Panc1 (cell line): ENCODE measurements around the gene PRXL2B.

Experiments used
- POLR2AphosphoS5 ChIP-seq: IDR thresholded peaks from 2 replicates; pipeline ENCODE4 v1.6.1; 2012; ENCODE audit warnings: mild to moderate bottlenecking, low read depth, low read length, moderate library complexity
- TF ChIP-seq, protein P1 (sequence below): fragments of 450-650 bp; IDR thresholded peaks from 2 replicates; pipeline ENCODE4 v1.5.1; 2017; ENCODE audit warnings: mild to moderate bottlenecking
- TF ChIP-seq, protein P2 (sequence below), 2 experiments: IDR thresholded peaks; 2 replicates each; pipeline ENCODE4 v1.6.1; 2011 to 2012; ENCODE audit warnings: low read depth in 2 of 2, control low read depth in 1 of 2, low read length in 1 of 2, mild to moderate bottlenecking in 1 of 2, moderate library complexity in 1 of 2; ENCODE audit not compliant: insufficient read depth in 1 of 2

DNA sequence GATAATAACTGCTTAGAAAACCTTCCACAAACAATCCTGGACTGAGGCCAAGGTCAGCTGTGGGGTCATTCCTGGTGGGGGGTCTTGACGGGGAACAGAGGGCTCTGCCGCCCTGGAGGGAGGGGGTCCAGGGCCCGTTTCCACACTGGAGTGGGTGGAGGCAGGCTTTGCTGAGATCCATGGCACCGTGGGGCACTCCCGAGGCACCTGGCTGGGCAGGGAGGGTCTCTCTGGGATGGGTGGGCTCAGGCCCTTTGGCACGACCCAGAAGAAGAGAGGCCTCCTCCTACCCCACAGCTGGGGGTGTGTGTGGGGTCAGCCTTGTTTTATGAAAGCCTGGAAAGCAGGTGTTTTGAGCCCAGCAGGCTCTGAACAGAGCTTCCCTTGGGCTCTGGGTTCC is 41.2 kb downstream of the PRXL2B start:
- TF ChIP-seq, protein P1, sequence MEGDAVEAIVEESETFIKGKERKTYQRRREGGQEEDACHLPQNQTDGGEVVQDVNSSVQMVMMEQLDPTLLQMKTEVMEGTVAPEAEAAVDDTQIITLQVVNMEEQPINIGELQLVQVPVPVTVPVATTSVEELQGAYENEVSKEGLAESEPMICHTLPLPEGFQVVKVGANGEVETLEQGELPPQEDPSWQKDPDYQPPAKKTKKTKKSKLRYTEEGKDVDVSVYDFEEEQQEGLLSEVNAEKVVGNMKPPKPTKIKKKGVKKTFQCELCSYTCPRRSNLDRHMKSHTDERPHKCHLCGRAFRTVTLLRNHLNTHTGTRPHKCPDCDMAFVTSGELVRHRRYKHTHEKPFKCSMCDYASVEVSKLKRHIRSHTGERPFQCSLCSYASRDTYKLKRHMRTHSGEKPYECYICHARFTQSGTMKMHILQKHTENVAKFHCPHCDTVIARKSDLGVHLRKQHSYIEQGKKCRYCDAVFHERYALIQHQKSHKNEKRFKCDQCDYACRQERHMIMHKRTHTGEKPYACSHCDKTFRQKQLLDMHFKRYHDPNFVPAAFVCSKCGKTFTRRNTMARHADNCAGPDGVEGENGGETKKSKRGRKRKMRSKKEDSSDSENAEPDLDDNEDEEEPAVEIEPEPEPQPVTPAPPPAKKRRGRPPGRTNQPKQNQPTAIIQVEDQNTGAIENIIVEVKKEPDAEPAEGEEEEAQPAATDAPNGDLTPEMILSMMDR, result no peak
- no peak for TF ChIP-seq POLR2AphosphoS5
- TF ChIP-seq, protein P2, sequence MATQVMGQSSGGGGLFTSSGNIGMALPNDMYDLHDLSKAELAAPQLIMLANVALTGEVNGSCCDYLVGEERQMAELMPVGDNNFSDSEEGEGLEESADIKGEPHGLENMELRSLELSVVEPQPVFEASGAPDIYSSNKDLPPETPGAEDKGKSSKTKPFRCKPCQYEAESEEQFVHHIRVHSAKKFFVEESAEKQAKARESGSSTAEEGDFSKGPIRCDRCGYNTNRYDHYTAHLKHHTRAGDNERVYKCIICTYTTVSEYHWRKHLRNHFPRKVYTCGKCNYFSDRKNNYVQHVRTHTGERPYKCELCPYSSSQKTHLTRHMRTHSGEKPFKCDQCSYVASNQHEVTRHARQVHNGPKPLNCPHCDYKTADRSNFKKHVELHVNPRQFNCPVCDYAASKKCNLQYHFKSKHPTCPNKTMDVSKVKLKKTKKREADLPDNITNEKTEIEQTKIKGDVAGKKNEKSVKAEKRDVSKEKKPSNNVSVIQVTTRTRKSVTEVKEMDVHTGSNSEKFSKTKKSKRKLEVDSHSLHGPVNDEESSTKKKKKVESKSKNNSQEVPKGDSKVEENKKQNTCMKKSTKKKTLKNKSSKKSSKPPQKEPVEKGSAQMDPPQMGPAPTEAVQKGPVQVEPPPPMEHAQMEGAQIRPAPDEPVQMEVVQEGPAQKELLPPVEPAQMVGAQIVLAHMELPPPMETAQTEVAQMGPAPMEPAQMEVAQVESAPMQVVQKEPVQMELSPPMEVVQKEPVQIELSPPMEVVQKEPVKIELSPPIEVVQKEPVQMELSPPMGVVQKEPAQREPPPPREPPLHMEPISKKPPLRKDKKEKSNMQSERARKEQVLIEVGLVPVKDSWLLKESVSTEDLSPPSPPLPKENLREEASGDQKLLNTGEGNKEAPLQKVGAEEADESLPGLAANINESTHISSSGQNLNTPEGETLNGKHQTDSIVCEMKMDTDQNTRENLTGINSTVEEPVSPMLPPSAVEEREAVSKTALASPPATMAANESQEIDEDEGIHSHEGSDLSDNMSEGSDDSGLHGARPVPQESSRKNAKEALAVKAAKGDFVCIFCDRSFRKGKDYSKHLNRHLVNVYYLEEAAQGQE (IDR thresholded peaks at IDR 0.05; ENCODE audit: insufficient read depth in 1 of 2, low read depth in 2 of 2, low read length in 1 of 2), result no peak
